GM06990 (cell line): ENCODE data around the gene BACE1-AS.

ENCODE experiments used
- DNase-seq: peaks from one replicate; pipeline ENCODE4 v3.0.0-alpha.2; 2011; ENCODE audit not compliant: insufficient read length; ENCODE audit errors: extremely low read depth
- H3K27me3 ChIP-seq: replicated peaks from 2 replicates; pipeline ENCODE4 v1.6.0; 2011; ENCODE audit warnings: low read length; ENCODE audit not compliant: control insufficient read depth, insufficient read depth
- H3K36me3 ChIP-seq: 2 replicates; pipeline ENCODE4 v1.5.1; 2011; ENCODE audit warnings: low read length; ENCODE audit not compliant: control insufficient read depth, insufficient read depth
- H3K4me3 ChIP-seq: replicated peaks from 2 replicates; pipeline ENCODE4 v1.5.1; 2011; ENCODE audit warnings: low read depth, mild to moderate bottlenecking, control low read depth, low read length
- CTCF ChIP-seq: IDR thresholded peaks from 2 replicates; pipeline ENCODE4 v1.5.1; 2011; ENCODE audit warnings: low read length, control low read depth, mild to moderate bottlenecking, inconsistent platforms; ENCODE audit not compliant: insufficient read depth, poor library complexity, severe bottlenecking

Gene BACE1-AS

GRCh38 chr11:117313091-117313490 is 21.9 kb downstream of the BACE1-AS start:
- no peak for DNase-seq
- peaks cover 3% of the 10 kb centered on the region for H3K27me3 ChIP-seq
- no peaks in the 10 kb centered on the region for H3K36me3 ChIP-seq
- no peak for TF ChIP-seq CTCF
- H3K4me3 ChIP-seq, result no peak overlapping the region

- TF ChIP-seq CTCF, result no peak
- Histone ChIP-seq H3K36me3 (no peaks in the 10 kb centered on the region), H3K27me3 (peaks cover 3% of the 10 kb centered on the region), H3K4me3 (no peak overlapping the region)
- DNase-seq, result no peak
Measured at GRCh38 chr11:117313828-117314768, 23.0 kb downstream of the BACE1-AS start.

- Histone ChIP-seq H3K4me3 (no peak overlapping the region), H3K36me3 (no peaks in the 10 kb centered on the region), H3K27me3 (peaks cover 3% of the 10 kb centered on the region)
- TF ChIP-seq CTCF, result no peak
- no peak for DNase-seq
Measured at GRCh38 chr11:117314840-117315239, 23.7 kb downstream of the BACE1-AS start.

GRCh38 chr11:117315285-117316196 is 24.4 kb downstream of the BACE1-AS start:
- Histone ChIP-seq H3K27me3 (peaks cover 3% of the 10 kb centered on the region), H3K36me3 (no peaks in the 10 kb centered on the region), H3K4me3 (peak overlapping the region; percentile 49)
- TF ChIP-seq CTCF, result no peak
- DNase-seq, result no peak

- H3K4me3 ChIP-seq, result peak within 1 kb of the TSS; percentile 49
- no peaks in the 10 kb centered on the region for H3K36me3 ChIP-seq
- no peak for DNase-seq
- H3K27me3 ChIP-seq, result peaks cover 3% of the 10 kb centered on the region
- TF ChIP-seq CTCF, result no peak
Measured at GRCh38 chr11:117316197-117316961, 25.2 kb downstream of the BACE1-AS start, which contains the start of gene BACE1. BACE1 (minus strand) TSS chr11:117316256; CDS start chr11:117315795, 461 bp downstream.
